ENCODE measurements around the gene NDUFA3. TPM values are rescaled to one million over a fixed set of nuclear protein-coding genes. Genes with fewer than 3 reads are reported as not detected.

NDUFA3 gene
- total RNA-seq: 100 to 1,000 TPM; 135 to 137 TPM
- 100 to 1,000 TPM; 374 to 440 TPM for polyA plus RNA-seq

DNA sequence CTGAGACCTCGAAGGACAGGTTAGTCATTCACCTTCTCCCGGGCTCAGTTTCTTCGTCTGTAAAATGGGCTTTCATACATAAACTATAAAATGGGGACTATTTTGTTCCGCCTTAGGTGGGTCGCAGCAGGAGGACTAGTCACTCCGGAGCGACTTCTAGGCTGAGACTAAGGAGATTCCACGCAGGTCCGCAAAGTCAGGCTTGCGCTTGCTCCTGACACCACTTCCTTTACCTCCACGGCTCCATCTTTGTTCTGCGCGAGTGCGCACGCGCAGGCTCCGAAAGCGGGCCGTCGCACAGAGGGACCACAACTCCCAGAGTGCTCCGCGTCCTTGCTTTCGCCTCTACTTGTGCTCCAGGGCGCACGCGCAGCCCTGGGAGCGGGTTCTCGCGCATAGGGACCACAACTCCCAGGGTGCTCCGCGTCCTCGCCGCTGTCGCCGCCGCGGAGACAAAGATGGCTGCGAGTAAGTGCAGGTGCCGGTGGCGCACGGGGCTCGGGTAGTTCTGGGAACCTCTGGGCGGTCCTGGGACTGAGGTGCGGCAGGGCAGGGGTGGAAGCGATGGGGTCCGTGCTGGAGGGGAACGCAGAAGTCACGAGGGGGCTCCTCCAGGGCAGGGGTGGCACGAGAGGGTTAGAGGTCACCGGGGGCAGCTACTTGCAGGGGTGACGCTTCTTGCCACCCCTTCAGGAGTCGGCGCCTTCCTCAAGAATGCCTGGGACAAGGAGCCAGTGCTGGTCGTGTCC, at the start of gene NDUFA3:
TSS of gene NDUFA3 (plus strand) at position 435 of the 749 bp plus-strand sequence. CDS start at position 459, 24 bp downstream.
- Histone ChIP-seq H3K4me3 (ENCODE audit: low read length in 2 of 2) (peak within 1 kb of the TSS; percentile 54 to 83), H3K27me3 (ENCODE audit: insufficient read depth, low read length) (no peaks in the 10 kb centered on the region), H3K27ac (ENCODE audit: low read depth, low read length) (peak within 1 kb of the TSS; percentile 65), H3K9me3 (ENCODE audit: control insufficient read depth in 1 of 2, low read length in 2 of 2) (no peaks in the 10 kb centered on the region), H3K36me3 (ENCODE audit: insufficient read depth, low read length) (peaks cover 14% of the 10 kb centered on the region), H3K4me1 (ENCODE audit: insufficient read depth, low read length) (peaks cover 17% of the 10 kb centered on the region)
- H3K4me1 Mint-ChIP-seq: peaks cover 14 to 29% (median 19%) of the 10 kb centered on the region in 4 donors
- H3K4me3 Mint-ChIP-seq: peak within 1 kb of the TSS; percentile 95 to 100 (median 97)
- peak within 1 kb of the TSS; percentile 81 to 98 (median 96) for H3K27ac Mint-ChIP-seq
- peaks cover 11 to 29% of the 10 kb centered on the region in 2 donors for H3K36me3 Mint-ChIP-seq
- intact Hi-C loops (cut with micrococcal nuclease): loop anchor here (1.0 to 10.0 kb wide), 5 partner anchors 13 to 1552 kb away; partner anchors contain the start of genes CNOT3, LENG1, PRPF31 and TFPT
- no peaks in the 10 kb centered on the region for H3K27me3 Mint-ChIP-seq
- H3K9me3 Mint-ChIP-seq: no peaks in the 10 kb centered on the region
- peak; percentile 96 to 99 (median 98) for DNase-seq
- POLR2A ChIA-PET (ENCODE audit: partially characterized antibody): interaction anchor here (0.6 to 4.8 kb wide), 8 partner anchors 10 to 246 kb away, joined by 3 to 78 read pairs (median 5); partner anchors contain the start of genes CNOT3, LENG1, MBOAT7 and MYADM
- CTCF ChIA-PET (ENCODE audit: partially characterized antibody): interaction anchor here (1.1 to 2.9 kb wide), 2 partner anchors 12 to 99 kb away, joined by 3 to 13 read pairs; partner anchors contain the start of genes PRPF31, RPS9 and TFPT

DNA sequence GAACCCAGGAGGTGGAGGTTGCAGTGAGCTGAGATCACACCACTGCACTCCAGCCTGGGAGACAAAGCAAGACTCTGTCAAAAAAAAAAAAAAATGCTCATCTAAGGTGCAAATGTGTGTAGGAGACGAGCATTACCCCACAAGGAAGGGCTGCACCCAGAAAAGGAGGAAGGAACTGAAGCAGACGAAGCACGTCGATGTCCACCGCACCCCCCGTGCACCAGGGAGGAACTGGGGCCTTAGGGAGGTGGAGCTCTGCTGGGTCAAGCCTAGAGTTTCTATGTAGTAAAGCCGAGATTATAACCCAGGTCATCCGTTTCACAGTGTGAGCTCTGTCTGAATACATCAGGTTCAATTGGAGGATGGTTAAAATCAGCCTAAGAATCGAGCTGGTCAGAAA, 40.0 kb upstream of the NDUFA3 start:
- Histone ChIP-seq H3K9me3 (ENCODE audit: control insufficient read depth in 1 of 2, low read length in 2 of 2) (no peaks in the 10 kb centered on the region), H3K36me3 (ENCODE audit: insufficient read depth, low read length) (no peaks in the 10 kb centered on the region), H3K27me3 (ENCODE audit: insufficient read depth, low read length) (no peaks in the 10 kb centered on the region), H3K4me1 (ENCODE audit: insufficient read depth, low read length) (no peaks in the 10 kb centered on the region), H3K27ac (ENCODE audit: low read depth, low read length) (no peak overlapping the region), H3K4me3 (ENCODE audit: low read length in 2 of 2) (no peak overlapping the region)
- Mint-ChIP-seq H3K27ac (no peak overlapping the region), H3K9me3 (no peaks in the 10 kb centered on the region), H3K36me3 (no peaks in the 10 kb centered on the region), H3K27me3 (peaks cover 9 to 14% of the 10 kb centered on the region in 2 donors), H3K4me3 (no peak overlapping the region), H3K4me1 (no peaks in the 10 kb centered on the region)
- intact Hi-C loops (cut with micrococcal nuclease): no loop called here
- ChIA-PET POLR2A (ENCODE audit: partially characterized antibody) (no interaction called here), CTCF (ENCODE audit: partially characterized antibody) (no interaction called here)
- DNase-seq: no peak

DNA sequence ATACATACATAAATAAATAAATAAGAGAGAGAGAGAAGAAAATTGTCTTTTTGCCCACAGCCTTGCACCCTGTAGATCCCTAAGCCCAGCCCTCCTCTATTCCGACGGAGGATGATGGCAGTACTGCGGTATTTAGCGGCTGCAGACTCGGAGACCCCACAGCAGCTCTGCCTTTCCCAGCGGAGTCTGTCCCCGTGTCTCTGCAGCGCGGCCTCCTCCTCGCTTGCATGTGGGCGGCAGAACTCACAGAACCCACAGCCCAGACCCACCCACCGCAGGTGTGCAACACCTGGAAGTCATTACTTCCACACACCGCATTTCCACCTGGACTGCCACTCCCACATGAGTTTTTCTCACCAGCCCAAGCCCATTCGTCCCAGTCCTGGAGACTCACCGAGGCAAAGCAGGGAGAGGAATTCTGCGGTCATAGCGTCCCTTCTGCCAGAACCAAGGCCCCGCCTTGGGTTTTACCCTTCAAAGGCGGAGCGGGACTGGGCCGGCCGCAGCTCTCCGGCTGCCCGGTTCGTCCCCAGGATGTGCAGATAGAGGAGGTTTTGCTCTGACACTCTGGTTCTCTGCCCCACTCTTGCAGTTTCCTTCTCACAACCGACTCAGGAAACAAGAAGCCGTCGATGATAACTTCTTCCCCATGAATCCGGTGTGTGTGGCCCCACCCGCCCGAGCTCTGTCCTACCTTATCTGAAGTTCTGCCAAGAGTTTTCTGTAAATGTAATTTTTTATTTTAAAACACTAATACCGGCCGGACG, 39.1 kb upstream of the NDUFA3 start, which contains the start of gene VSTM1:
TSS of gene VSTM1 (minus strand) at position 548 of the 767 bp plus-strand sequence. CDS start at position 428, 120 bp downstream.
- no peak within 1 kb of the TSS for H3K4me3 ChIP-seq (ENCODE audit: low read length in 2 of 2)
- DNase-seq: no peak

DNA sequence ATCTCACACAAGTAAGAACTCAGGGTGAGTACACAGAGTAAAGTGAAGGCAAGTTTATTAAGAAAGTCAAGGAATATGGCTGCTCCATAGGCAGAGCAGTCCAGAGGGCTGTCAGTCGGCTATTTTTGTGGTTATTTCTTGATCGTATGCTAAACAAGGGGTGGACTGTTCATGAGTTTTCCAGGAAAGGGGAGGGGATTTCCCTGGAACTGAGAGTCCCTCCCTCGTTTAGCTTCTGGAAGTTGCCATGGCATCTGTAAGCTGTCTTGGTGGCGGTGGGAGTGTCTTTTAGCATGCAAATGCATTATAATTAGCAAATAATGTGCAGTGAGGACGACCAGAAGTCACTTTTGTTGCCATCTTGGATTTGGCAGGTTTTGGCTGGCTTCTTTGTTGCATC, 33.2 kb upstream of the NDUFA3 start:
- POLR2A ChIA-PET (ENCODE audit: partially characterized antibody): no interaction called here

More for the DNA sequence above, 39.1 kb upstream of the NDUFA3 start, which contains the start of gene VSTM1:
- Mint-ChIP-seq H3K4me3 (no peak within 1 kb of the TSS), H3K4me1 (no peaks in the 10 kb centered on the region), H3K36me3 (no peaks in the 10 kb centered on the region), H3K9me3 (no peaks in the 10 kb centered on the region), H3K27ac (no peak within 1 kb of the TSS), H3K27me3 (peaks cover 13 to 14% of the 10 kb centered on the region in 2 donors)
- ChIA-PET POLR2A (ENCODE audit: partially characterized antibody) (no interaction called here), CTCF (ENCODE audit: partially characterized antibody) (no interaction called here)
- Histone ChIP-seq H3K4me1 (ENCODE audit: insufficient read depth, low read length) (no peaks in the 10 kb centered on the region), H3K27me3 (ENCODE audit: insufficient read depth, low read length) (no peaks in the 10 kb centered on the region), H3K9me3 (ENCODE audit: control insufficient read depth in 1 of 2, low read length in 2 of 2) (no peaks in the 10 kb centered on the region), H3K27ac (ENCODE audit: low read depth, low read length) (no peak within 1 kb of the TSS), H3K36me3 (ENCODE audit: insufficient read depth, low read length) (no peaks in the 10 kb centered on the region)
- intact Hi-C loops (cut with micrococcal nuclease): no loop called here

DNA sequence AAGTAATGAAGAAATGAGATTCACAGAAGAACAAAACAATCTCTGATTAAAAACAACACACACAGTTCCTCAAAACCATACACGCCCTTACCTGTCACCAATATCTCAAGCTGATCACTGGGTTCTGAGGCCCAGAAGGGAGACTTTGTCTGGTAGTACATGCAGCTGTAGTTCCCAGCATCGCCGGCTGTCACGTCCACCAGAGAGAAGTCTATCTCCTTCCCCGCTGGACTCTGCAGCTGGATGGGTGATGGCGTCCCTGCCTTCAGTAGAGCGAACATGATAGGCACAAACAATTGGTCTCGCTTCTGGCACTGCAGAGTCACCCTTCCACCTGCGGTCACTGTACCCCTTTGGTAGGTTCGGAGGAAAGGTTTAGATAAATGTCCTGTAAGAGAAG, 28.8 kb upstream of the NDUFA3 start:
- no peaks in the 10 kb centered on the region for H3K4me1 Mint-ChIP-seq
- H3K27ac ChIP-seq (ENCODE audit: low read depth, low read length): no peak overlapping the region
- ChIA-PET POLR2A (ENCODE audit: partially characterized antibody) (no interaction called here), CTCF (ENCODE audit: partially characterized antibody) (no interaction called here)
- H3K9me3 Mint-ChIP-seq: peaks cover 0 to 7% (median under 1%) of the 10 kb centered on the region in 8 donors
- no peaks in the 10 kb centered on the region for H3K36me3 ChIP-seq (ENCODE audit: insufficient read depth, low read length)
- H3K4me3 Mint-ChIP-seq: no peak overlapping the region
- H3K27ac Mint-ChIP-seq: no peak overlapping the region
- intact Hi-C loops (cut with micrococcal nuclease): no loop called here
- H3K4me3 ChIP-seq (ENCODE audit: low read length in 2 of 2): no peak overlapping the region
- no peaks in the 10 kb centered on the region for H3K9me3 ChIP-seq (ENCODE audit: control insufficient read depth in 1 of 2, low read length in 2 of 2)
- DNase-seq: no peak
- H3K27me3 ChIP-seq (ENCODE audit: insufficient read depth, low read length): no peaks in the 10 kb centered on the region
- H3K27me3 Mint-ChIP-seq: peaks cover 4 to 6% of the 10 kb centered on the region in 2 donors
- H3K4me1 ChIP-seq (ENCODE audit: insufficient read depth, low read length): no peaks in the 10 kb centered on the region
- H3K36me3 Mint-ChIP-seq: no peaks in the 10 kb centered on the region

More for the DNA sequence above, 33.2 kb upstream of the NDUFA3 start:
- no peak overlapping the region for H3K27ac ChIP-seq (ENCODE audit: low read depth, low read length)
- H3K27ac Mint-ChIP-seq: no peak overlapping the region
- no peaks in the 10 kb centered on the region for H3K9me3 ChIP-seq (ENCODE audit: control insufficient read depth in 1 of 2, low read length in 2 of 2)
- H3K4me1 ChIP-seq (ENCODE audit: insufficient read depth, low read length): no peaks in the 10 kb centered on the region
- H3K27me3 ChIP-seq (ENCODE audit: insufficient read depth, low read length): no peaks in the 10 kb centered on the region
- CTCF ChIA-PET (ENCODE audit: partially characterized antibody): interaction anchor here (1.1 kb wide), 1 partner anchor 276 kb away, joined by 3 read pairs; no protein-coding TSS in a partner anchor
- H3K4me1 Mint-ChIP-seq: no peaks in the 10 kb centered on the region
- peaks cover 10 to 12% of the 10 kb centered on the region in 2 donors for H3K27me3 Mint-ChIP-seq
- intact Hi-C loops (cut with micrococcal nuclease): no loop called here
- H3K36me3 Mint-ChIP-seq: no peaks in the 10 kb centered on the region
- no peaks in the 10 kb centered on the region for H3K36me3 ChIP-seq (ENCODE audit: insufficient read depth, low read length)
- H3K4me3 Mint-ChIP-seq: no peak overlapping the region
- DNase-seq: no peak
- no peak overlapping the region for H3K4me3 ChIP-seq (ENCODE audit: low read length in 2 of 2)
- peaks cover 0 to 5% (median under 1%) of the 10 kb centered on the region in 8 donors for H3K9me3 Mint-ChIP-seq

DNA sequence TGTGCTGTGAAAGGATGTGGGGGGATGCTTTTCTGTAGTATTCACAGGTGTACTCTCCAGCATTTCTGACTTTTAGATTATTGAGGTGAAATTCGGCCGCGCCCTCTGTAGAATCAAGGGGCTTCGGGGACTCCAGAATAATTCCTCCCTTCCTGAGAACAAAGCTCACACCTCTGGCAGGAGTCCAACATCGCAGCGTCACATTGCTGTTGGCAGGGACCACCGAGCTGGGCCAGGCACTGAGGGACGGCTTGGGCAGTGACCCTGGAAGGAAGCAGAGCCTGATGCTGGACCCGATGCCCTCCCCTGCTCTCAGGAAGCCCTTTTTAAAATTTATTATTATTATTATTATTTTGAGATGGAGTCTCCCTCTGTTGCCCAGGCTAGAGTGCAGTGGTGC, 27.8 kb upstream of the NDUFA3 start:
- H3K9me3 Mint-ChIP-seq: peaks cover 0 to 6% (median 1%) of the 10 kb centered on the region in 8 donors
- Histone ChIP-seq H3K9me3 (ENCODE audit: control insufficient read depth in 1 of 2, low read length in 2 of 2) (no peaks in the 10 kb centered on the region), H3K36me3 (ENCODE audit: insufficient read depth, low read length) (no peaks in the 10 kb centered on the region), H3K4me3 (ENCODE audit: low read length in 2 of 2) (no peak overlapping the region), H3K27ac (ENCODE audit: low read depth, low read length) (no peak overlapping the region), H3K27me3 (ENCODE audit: insufficient read depth, low read length) (no peaks in the 10 kb centered on the region), H3K4me1 (ENCODE audit: insufficient read depth, low read length) (no peaks in the 10 kb centered on the region)
- intact Hi-C loops (cut with micrococcal nuclease): no loop called here
- H3K27ac Mint-ChIP-seq: no peak overlapping the region
- H3K4me3 Mint-ChIP-seq: no peak overlapping the region
- CTCF ChIA-PET (ENCODE audit: partially characterized antibody): no interaction called here
- no peaks in the 10 kb centered on the region for H3K4me1 Mint-ChIP-seq
- no peak for DNase-seq
- POLR2A ChIA-PET (ENCODE audit: partially characterized antibody): no interaction called here
- H3K27me3 Mint-ChIP-seq: peaks cover 2 to 4% of the 10 kb centered on the region in 2 donors
- no peaks in the 10 kb centered on the region for H3K36me3 Mint-ChIP-seq

DNA sequence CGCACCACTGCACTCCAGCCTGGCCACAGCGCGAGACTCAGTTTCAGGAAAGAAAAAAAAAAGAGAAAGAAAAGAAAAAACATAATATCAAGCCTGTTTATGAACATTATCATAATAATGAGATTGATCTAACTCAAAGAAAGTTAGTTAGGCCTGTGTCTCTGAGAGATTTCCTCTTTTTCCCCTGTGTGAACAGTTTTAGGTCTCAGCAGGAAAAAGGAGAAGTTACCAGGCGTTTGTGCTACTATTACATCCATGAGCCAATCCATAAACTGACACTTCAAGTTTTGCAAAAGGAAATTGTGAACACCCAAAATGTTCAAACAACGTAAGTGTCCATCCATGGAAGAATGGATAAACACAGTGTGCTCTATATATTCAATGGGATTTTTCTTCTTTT, 25.3 kb upstream of the NDUFA3 start:
- peaks cover 0 to 4% of the 10 kb centered on the region in 2 donors for H3K9me3 ChIP-seq (ENCODE audit: control insufficient read depth in 1 of 2, low read length in 2 of 2)
- no peaks in the 10 kb centered on the region for H3K27me3 ChIP-seq (ENCODE audit: insufficient read depth, low read length)
- DNase-seq: no peak
- ChIA-PET POLR2A (ENCODE audit: partially characterized antibody) (no interaction called here), CTCF (ENCODE audit: partially characterized antibody) (no interaction called here)
- peaks cover 0 to 2% of the 10 kb centered on the region in 2 donors for H3K27me3 Mint-ChIP-seq
- no peak overlapping the region for H3K27ac Mint-ChIP-seq
- no peaks in the 10 kb centered on the region for H3K4me1 ChIP-seq (ENCODE audit: insufficient read depth, low read length)
- no peaks in the 10 kb centered on the region for H3K4me1 Mint-ChIP-seq
- H3K27ac ChIP-seq (ENCODE audit: low read depth, low read length): no peak overlapping the region
- H3K4me3 ChIP-seq (ENCODE audit: low read length in 2 of 2): no peak overlapping the region
- H3K9me3 Mint-ChIP-seq: peaks cover 0 to 21% (median 7%) of the 10 kb centered on the region in 8 donors
- no peak overlapping the region for H3K4me3 Mint-ChIP-seq
- intact Hi-C loops (cut with micrococcal nuclease): no loop called here
- H3K36me3 Mint-ChIP-seq: no peaks in the 10 kb centered on the region
- H3K36me3 ChIP-seq (ENCODE audit: insufficient read depth, low read length): no peaks in the 10 kb centered on the region

All from CD4-positive, alpha-beta memory T cell (primary cell).